Neural cell (in vitro differentiated cells): ENCODE results near the gene CDK13. TPM values are rescaled to one million over a fixed set of nuclear protein-coding genes. Genes with fewer than 3 reads are reported as not detected.

ENCODE experiments used
- H2AFZ ChIP-seq: fragments of 200-600, 300-800 bp; sonication (generic), shearing (Covaris generic); 2 replicates; pipeline ENCODE4 v1.6.0; 2014; ENCODE audit warnings: low read depth, mild to moderate bottlenecking, antibody characterized with exemption, low read length, moderate library complexity
- H3F3A ChIP-seq: fragments of 200-600 bp; shearing (Covaris generic); 2 replicates; pipeline ENCODE4 v1.6.1; 2016; ENCODE audit warnings: mild to moderate bottlenecking, moderate library complexity, mixed read lengths, antibody characterized with exemption, low read length; ENCODE audit not compliant: insufficient read depth, poor library complexity, severe bottlenecking
- H3K27ac ChIP-seq: fragments of 200-600, 300-800 bp; sonication (generic), shearing (Covaris generic); 2 replicates; pipeline ENCODE4 v1.5.1; 2014; ENCODE audit warnings: mild to moderate bottlenecking, low read length, moderate library complexity
- H3K27me3 ChIP-seq: fragments of 300-800, 200-600 bp; sonication (generic), shearing (Covaris generic); 2 replicates; pipeline ENCODE4 v1.6.0; 2014; ENCODE audit warnings: mild to moderate bottlenecking, low read depth, low read length, moderate library complexity; ENCODE audit not compliant: insufficient read depth
- H3K36me3 ChIP-seq: fragments of 300-800, 200-600 bp; sonication (generic), shearing (Covaris generic); 2 replicates; pipeline ENCODE4 v1.5.1; 2014; ENCODE audit warnings: mild to moderate bottlenecking, antibody characterized with exemption, low read length, moderate library complexity; ENCODE audit not compliant: insufficient read depth
- H3K4me2 ChIP-seq: fragments of 300-800, 200-600 bp; sonication (generic), shearing (Covaris generic); 2 replicates; pipeline ENCODE4 v1.6.0; 2014; ENCODE audit warnings: mild to moderate bottlenecking, low read length
- H3K4me3 ChIP-seq: fragments of 300-800, 200-600 bp; sonication (generic), shearing (Covaris generic); 2 replicates; pipeline ENCODE4 v1.5.1; 2014; ENCODE audit warnings: mild to moderate bottlenecking, low read length, moderate library complexity
- H3K79me2 ChIP-seq: fragments of 200-600 bp; shearing (Covaris generic); replicated peaks from 2 replicates; pipeline ENCODE4 v1.6.0; 2014; ENCODE audit warnings: mild to moderate bottlenecking, low read length, moderate library complexity; ENCODE audit not compliant: insufficient read depth
- H3K9ac ChIP-seq: fragments of 300-800, 200-600 bp; sonication (generic), shearing (Covaris generic); 2 replicates; pipeline ENCODE4 v1.6.1; 2016; ENCODE audit warnings: mild to moderate bottlenecking, low read length, mixed read lengths
- H3K9me2 ChIP-seq: fragments of 200-600 bp; shearing (Covaris generic); 2 replicates; pipeline ENCODE4 v1.6.1; 2016; ENCODE audit warnings: mild to moderate bottlenecking, low read length, mixed read lengths; ENCODE audit not compliant: insufficient read depth
- H3K9me3 ChIP-seq: fragments of 200-600, 300-800 bp; sonication (generic), shearing (Covaris generic); 2 replicates; pipeline ENCODE4 v1.6.1; 2016; ENCODE audit warnings: mild to moderate bottlenecking, mixed run types, low read length, moderate library complexity, mixed read lengths
- H4K20me1 ChIP-seq: fragments of 200-600 bp; shearing (Covaris generic); 2 replicates; pipeline ENCODE4 v1.6.1; 2016; ENCODE audit warnings: mild to moderate bottlenecking, mixed run types; ENCODE audit not compliant: insufficient read depth
- CTCF ChIP-seq: fragments of 450-650 bp; IDR thresholded peaks from 2 replicates; pipeline ENCODE4 v1.5.1; 2014; ENCODE audit warnings: antibody characterized with exemption, mild to moderate bottlenecking, moderate library complexity; ENCODE audit not compliant: poor library complexity, severe bottlenecking
- EP300 ChIP-seq: fragments of 450-650 bp; conservative IDR thresholded peaks from 2 replicates; pipeline ENCODE4 v1.6.1; 2014; ENCODE audit warnings: antibody characterized with exemption, mild to moderate bottlenecking, moderate library complexity; ENCODE audit not compliant: poor library complexity, severe bottlenecking
- EZH2 ChIP-seq: fragments of 200-600, 300-800 bp; shearing (Covaris generic), sonication (generic); IDR thresholded peaks from 2 replicates; pipeline ENCODE4 v1.6.1; 2014; ENCODE audit warnings: antibody characterized with exemption, low read length, borderline replicate concordance, mild to moderate bottlenecking; ENCODE audit not compliant: insufficient read depth, poor library complexity, severe bottlenecking
- MXI1 ChIP-seq: fragments of 450-650 bp; conservative IDR thresholded peaks from 2 replicates; pipeline ENCODE4 v1.6.1; 2014; ENCODE audit warnings: antibody characterized with exemption, mild to moderate bottlenecking; ENCODE audit not compliant: poor library complexity, severe bottlenecking
- POLR2AphosphoS5 ChIP-seq: IDR thresholded peaks from 2 replicates; pipeline ENCODE4 v1.6.1; 2012
- RAD21 ChIP-seq: fragments of 450-650 bp; conservative IDR thresholded peaks from 2 replicates; pipeline ENCODE4 v1.6.1; 2014; ENCODE audit warnings: antibody characterized with exemption, mild to moderate bottlenecking, moderate library complexity
- REST ChIP-seq: IDR thresholded peaks from 2 replicates; pipeline ENCODE4 v1.6.1; 2012; ENCODE audit warnings: borderline replicate concordance
- SMC3 ChIP-seq: fragments of 450-650 bp; conservative IDR thresholded peaks from 2 replicates; pipeline ENCODE4 v1.6.1; 2014; ENCODE audit warnings: antibody characterized with exemption, mild to moderate bottlenecking, moderate library complexity; ENCODE audit not compliant: poor library complexity
- TAF1 ChIP-seq: IDR thresholded peaks from 2 replicates; pipeline ENCODE4 v1.6.1; 2012; ENCODE audit warnings: low read depth
- polyA plus RNA-seq: library from polyadenylated mRNA; depleted of rRNA; stranded (reverse); fragments of >200 nt; gene quantifications from 2 replicates; pipeline ENCODE4 v1.2.3, GENCODE V29; 2014

CDK13 gene
- polyA plus RNA-seq, 1 donor from 2014 or later = 27.0 TPM

GRCh38 chr7:39923091-39923490 is 27.0 kb upstream of the CDK13 start:
- H3K4me2 ChIP-seq = no peak overlapping the region
- H3K27me3 ChIP-seq = no peaks in the 10 kb centered on the region
- no peaks in the 10 kb centered on the region for H3F3A ChIP-seq

GRCh38 chr7:39924122-39924521 is 25.9 kb upstream of the CDK13 start:
- Histone ChIP-seq H3K9ac (no peak overlapping the region), H3K9me3 (no peaks in the 10 kb centered on the region), H3F3A (no peaks in the 10 kb centered on the region), H3K79me2 (no peaks in the 10 kb centered on the region), H4K20me1 (no peaks in the 10 kb centered on the region), H3K4me2 (no peak overlapping the region), H3K27me3 (no peaks in the 10 kb centered on the region), H3K4me3 (no peak overlapping the region), H3K36me3 (no peaks in the 10 kb centered on the region), H3K27ac (no peak overlapping the region), H2AFZ (no peak overlapping the region), H3K9me2 (no peaks in the 10 kb centered on the region)
- no peak for TF ChIP-seq SMC3
- TF ChIP-seq EZH2 = no peak
- no peak for TF ChIP-seq EP300
- no peak for TF ChIP-seq CTCF
- TF ChIP-seq MXI1 = no peak
- no peak for TF ChIP-seq POLR2AphosphoS5

More at GRCh38 chr7:39923091-39923490, 27.0 kb upstream of the CDK13 start:
- TF ChIP-seq CTCF (no peak), MXI1 (no peak), RAD21 (no peak), EZH2 (no peak), SMC3 (no peak), POLR2AphosphoS5 (no peak), REST (no peak), EP300 (no peak), TAF1 (no peak)
- Histone ChIP-seq H3K36me3 (no peaks in the 10 kb centered on the region), H4K20me1 (no peaks in the 10 kb centered on the region), H3K4me3 (no peak overlapping the region), H3K27ac (no peak overlapping the region), H3K9me2 (no peaks in the 10 kb centered on the region), H2AFZ (no peak overlapping the region), H3K9ac (no peak overlapping the region), H3K9me3 (no peaks in the 10 kb centered on the region), H3K79me2 (no peaks in the 10 kb centered on the region)
